Muscle of leg (tissue), 16 donors: ENCODE measurements around the gene PDF. TPM values are rescaled to one million over a fixed set of nuclear protein-coding genes. Genes with fewer than 3 reads are reported as not detected.

Experiments used
- DNase-seq: peaks from one replicate; pipeline ENCODE4 v3.0.0; 2013
- H3K27ac ChIP-seq: one replicate; pipeline ENCODE4 v1.5.1; 2013; ENCODE audit warnings: mild to moderate bottlenecking, low read length, control low read depth
- H3K27me3 ChIP-seq: one replicate; pipeline ENCODE4 v1.6.1; 2013; ENCODE audit warnings: low read length; ENCODE audit not compliant: control insufficient read depth, insufficient read depth
- H3K36me3 ChIP-seq: one replicate; pipeline ENCODE4 v1.6.1; 2013; ENCODE audit warnings: low read length; ENCODE audit not compliant: control insufficient read depth, insufficient read depth
- H3K4me1 ChIP-seq: one replicate; pipeline ENCODE4 v1.6.1; 2013; ENCODE audit warnings: low read length; ENCODE audit not compliant: control insufficient read depth, insufficient read depth
- H3K4me3 ChIP-seq: one replicate; pipeline ENCODE4 v1.5.1; 2013; ENCODE audit warnings: low read length, control low read depth
- H3K9me3 ChIP-seq: replicated peaks from 2 replicates; pipeline ENCODE4 v1.6.1; 2013; ENCODE audit warnings: low read depth, low read length; ENCODE audit not compliant: control insufficient read depth
- WGBS: methylation state at CpG from one replicate; pipeline ENCODE4 v1.1.5; 2013; ENCODE audit warnings: missing lambda C conversion rate; ENCODE audit not compliant: insufficient coverage; 5-methylcytosine and 5-hydroxymethylcytosine counted together
- long read RNA-seq, 11 donors: transcript quantifications; one replicate each; lab custom pipeline, GENCODE V29; 2026
- polyA plus RNA-seq, 8 donors: library from polyadenylated mRNA; unstranded; fragments of 120-200 nt; gene quantifications; one replicate each; pipeline versions ENCODE4 v1.2.1 to v1.2.3, GENCODE V29; 2013; ENCODE audit warnings: inconsistent platforms in 1 of 8, low replicate concordance in 1 of 8; ENCODE audit not compliant: insufficient read length in 8 of 8, insufficient read depth in 1 of 8
- total RNA-seq: library from RNA; stranded (reverse); fragments of 120-200 nt; gene quantifications from one replicate; pipeline ENCODE4 v1.2.4, GENCODE V29; 2013

Gene PDF, protein sequence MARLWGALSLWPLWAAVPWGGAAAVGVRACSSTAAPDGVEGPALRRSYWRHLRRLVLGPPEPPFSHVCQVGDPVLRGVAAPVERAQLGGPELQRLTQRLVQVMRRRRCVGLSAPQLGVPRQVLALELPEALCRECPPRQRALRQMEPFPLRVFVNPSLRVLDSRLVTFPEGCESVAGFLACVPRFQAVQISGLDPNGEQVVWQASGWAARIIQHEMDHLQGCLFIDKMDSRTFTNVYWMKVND
- total RNA-seq (6.5 TPM), polyA plus RNA-seq (1 to 10 TPM; 5.9 to 8.1 (median 6.4) TPM)
- long read RNA-seq, donor 1, partial matches to known transcripts = 0 of 1 reads
- long read RNA-seq, donor 1, other reads (novel, unspliced or antisense) = 0 of 1 reads
- long read RNA-seq, donor 2 = 0 reads
- long read RNA-seq, donor 3 = 0 reads
- long read RNA-seq, donor 4, partial matches to known transcripts = 0 of 1 reads
- long read RNA-seq, donor 4, other reads (novel, unspliced or antisense) = 0 of 1 reads
- long read RNA-seq, donor 5, transcript PDF-201 (2 exons, 1,158 nt) = major isoform, 7 of 7 reads
- long read RNA-seq, donor 5, partial matches to known transcripts = 0 of 7 reads
- long read RNA-seq, donor 5, other reads (novel, unspliced or antisense) = 0 of 7 reads
- long read RNA-seq, donor 6, transcript PDF-201 (2 exons, 1,158 nt) = major isoform, 11 of 11 reads
- long read RNA-seq, donor 6, partial matches to known transcripts = 0 of 11 reads
- long read RNA-seq, donor 6, other reads (novel, unspliced or antisense) = 0 of 11 reads
- long read RNA-seq, donor 7, transcript PDF-201 (2 exons, 1,158 nt) = major isoform, 6 of 6 reads
- long read RNA-seq, donor 7, partial matches to known transcripts = 0 of 6 reads
- long read RNA-seq, donor 7, other reads (novel, unspliced or antisense) = 0 of 6 reads
- long read RNA-seq, donor 8, partial matches to known transcripts = 0 of 4 reads
- long read RNA-seq, donor 8, other reads (novel, unspliced or antisense) = 0 of 4 reads
- long read RNA-seq, donor 9 = 0 reads
- long read RNA-seq, donor 10, transcript PDF-201 (2 exons, 1,158 nt) = major isoform, 8 of 8 reads
- long read RNA-seq, donor 10, partial matches to known transcripts = 0 of 8 reads
- long read RNA-seq, donor 10, other reads (novel, unspliced or antisense) = 0 of 8 reads
- long read RNA-seq, donor 11, partial matches to known transcripts = 0 of 4 reads
- long read RNA-seq, donor 11, other reads (novel, unspliced or antisense) = 0 of 4 reads

- under 1% methylated on average over 88 of the region's 93 CpGs for whole genome bisulfite sequencing
- H3K4me1 ChIP-seq = peaks cover 25% of the 10 kb centered on the region
- peak within 1 kb of the TSS; percentile 90 for H3K27ac ChIP-seq
- H3K36me3 ChIP-seq = peaks cover 57% of the 10 kb centered on the region
- DNase-seq = peak; percentile 98
- no peaks in the 10 kb centered on the region for H3K9me3 ChIP-seq
- no peaks in the 10 kb centered on the region for H3K27me3 ChIP-seq
- peak within 1 kb of the TSS; percentile 69 for H3K4me3 ChIP-seq
Observed at GRCh38 chr16:69330286-69331109, at the start of gene PDF. TSS of gene PDF (minus strand) at chr16:69330588. CDS start at chr16:69330570, 18 bp downstream.

GRCh38 chr16:69378760-69379159, 48.4 kb upstream of the PDF start:
- no peaks in the 10 kb centered on the region for H3K27me3 ChIP-seq
- no peak for DNase-seq
- H3K4me3 ChIP-seq = no peak overlapping the region
- no CpG with 5 or more reads among the region's 1 CpG for WGBS
- peaks cover 46% of the 10 kb centered on the region for H3K36me3 ChIP-seq
- H3K27ac ChIP-seq = no peak overlapping the region
- no peaks in the 10 kb centered on the region for H3K9me3 ChIP-seq
- no peaks in the 10 kb centered on the region for H3K4me1 ChIP-seq

DNA sequence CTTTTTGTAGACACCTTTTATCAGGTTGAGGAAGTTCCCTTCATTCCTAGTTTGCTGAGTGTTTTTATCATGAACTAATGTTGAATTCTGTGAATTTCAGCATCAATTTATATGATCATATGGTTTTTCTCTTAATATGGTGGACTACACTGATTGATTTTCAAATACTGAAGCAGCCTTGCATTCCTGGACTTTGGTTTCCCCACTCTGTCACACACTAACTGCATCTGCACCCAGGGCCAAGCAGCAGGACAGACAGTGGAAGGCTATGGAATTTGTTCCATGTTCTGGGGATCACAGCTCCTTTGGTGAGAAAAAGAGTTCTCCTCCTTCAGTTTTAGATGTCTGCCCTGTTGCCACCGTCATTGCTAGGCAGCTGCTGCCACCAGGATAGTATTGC, 47.6 kb upstream of the PDF start:
- peaks cover 44% of the 10 kb centered on the region for H3K36me3 ChIP-seq

DNA sequence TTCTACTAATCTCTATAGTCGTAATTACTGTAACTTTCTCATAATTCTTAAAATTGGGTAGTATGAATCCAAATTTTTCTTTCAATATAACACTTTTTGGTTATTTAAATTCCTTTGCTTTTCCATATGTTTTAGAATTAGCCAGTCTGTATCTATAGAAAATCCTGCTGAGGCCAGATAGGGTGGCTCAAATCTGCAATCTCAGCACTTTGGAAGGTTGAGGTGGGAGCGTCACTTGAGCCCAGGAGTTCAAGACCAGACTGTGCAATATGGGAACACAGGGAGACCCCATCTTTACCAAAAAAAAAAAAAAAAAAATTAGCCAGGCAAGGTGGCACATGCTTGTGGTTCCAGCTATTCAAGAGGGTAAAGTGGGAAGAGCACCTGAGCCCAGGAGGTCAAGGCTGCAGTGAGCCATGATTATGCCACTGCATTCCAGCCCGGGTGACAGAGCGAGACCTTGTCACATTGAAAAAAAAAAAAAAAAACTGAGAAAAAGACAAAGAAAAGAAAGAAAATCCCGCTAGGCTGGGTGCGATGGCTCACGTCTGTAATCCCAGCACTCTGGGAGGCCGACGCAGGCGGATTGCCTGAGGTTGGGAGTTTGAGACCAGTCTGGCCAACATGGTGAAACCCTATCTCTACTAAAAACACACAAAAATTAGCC, 46.1 kb upstream of the PDF start:
- H3K27me3 ChIP-seq = no peaks in the 10 kb centered on the region
- 96% methylated on average over 7 of the region's 10 CpGs for WGBS
- H3K27ac ChIP-seq = no peak overlapping the region
- H3K4me1 ChIP-seq = no peaks in the 10 kb centered on the region
- H3K36me3 ChIP-seq = peaks cover 36% of the 10 kb centered on the region
- no peaks in the 10 kb centered on the region for H3K9me3 ChIP-seq
- no peak overlapping the region for H3K4me3 ChIP-seq
- no peak for DNase-seq

More for the DNA sequence above, 47.6 kb upstream of the PDF start:
- Histone ChIP-seq H3K27me3 (no peaks in the 10 kb centered on the region), H3K4me1 (no peaks in the 10 kb centered on the region), H3K27ac (no peak overlapping the region), H3K9me3 (no peaks in the 10 kb centered on the region), H3K4me3 (no peak overlapping the region)
- DNase-seq = no peak
- WGBS = 86% methylated on average over 1 of the region's 1 CpG

DNA sequence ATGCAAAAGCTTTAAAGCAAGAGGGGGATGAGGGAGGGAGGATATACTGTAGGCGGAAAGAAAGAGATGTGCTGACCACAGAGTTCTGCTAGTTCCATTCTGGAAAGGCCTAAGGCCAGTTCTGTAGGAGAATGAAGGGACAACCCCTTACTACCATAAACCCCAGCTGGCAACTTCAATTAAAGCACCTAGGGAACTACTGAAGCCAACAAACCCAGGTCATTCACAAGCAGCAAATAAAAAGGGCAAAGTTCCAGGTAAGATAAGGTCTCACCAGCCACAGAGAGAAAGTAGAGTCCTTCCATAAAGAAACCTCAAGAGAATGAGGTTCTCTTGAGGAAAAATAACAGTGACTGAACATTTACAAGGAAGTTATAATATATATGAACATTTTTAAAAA, 42.6 kb upstream of the PDF start:
- H3K4me1 ChIP-seq = no peaks in the 10 kb centered on the region
- peaks cover 42% of the 10 kb centered on the region for H3K36me3 ChIP-seq
- H3K9me3 ChIP-seq = no peaks in the 10 kb centered on the region
- no CpG with 5 or more reads among the region's 1 CpG for WGBS
- DNase-seq = no peak
- H3K4me3 ChIP-seq = no peak overlapping the region
- no peak overlapping the region for H3K27ac ChIP-seq
- H3K27me3 ChIP-seq = no peaks in the 10 kb centered on the region

GRCh38 chr16:69371564-69371963, 41.2 kb upstream of the PDF start:
- H3K27me3 ChIP-seq = no peaks in the 10 kb centered on the region
- WGBS = no CpG with 5 or more reads among the region's 2 CpGs

GRCh38 chr16:69368866-69369265, 38.5 kb upstream of the PDF start:
- no peak overlapping the region for H3K27ac ChIP-seq
- H3K27me3 ChIP-seq = no peaks in the 10 kb centered on the region
- no peaks in the 10 kb centered on the region for H3K4me1 ChIP-seq
- DNase-seq = no peak
- no peak overlapping the region for H3K4me3 ChIP-seq
- H3K9me3 ChIP-seq = no peaks in the 10 kb centered on the region
- H3K36me3 ChIP-seq = peaks cover 70% of the 10 kb centered on the region
- whole genome bisulfite sequencing = 89% methylated on average over 1 of the region's 4 CpGs

More at GRCh38 chr16:69371564-69371963, 41.2 kb upstream of the PDF start:
- DNase-seq = no peak
- no peak overlapping the region for H3K4me3 ChIP-seq
- no peak overlapping the region for H3K27ac ChIP-seq
- H3K4me1 ChIP-seq = no peaks in the 10 kb centered on the region
- peaks cover 51% of the 10 kb centered on the region for H3K36me3 ChIP-seq
- H3K9me3 ChIP-seq = no peaks in the 10 kb centered on the region

- H3K9me3 ChIP-seq = no peaks in the 10 kb centered on the region
- H3K4me3 ChIP-seq = no peak overlapping the region
- DNase-seq = no peak
- H3K27me3 ChIP-seq = no peaks in the 10 kb centered on the region
- 83% methylated on average over 5 of the region's 7 CpGs for WGBS
- H3K36me3 ChIP-seq = peaks cover 72% of the 10 kb centered on the region
- no peaks in the 10 kb centered on the region for H3K4me1 ChIP-seq
- H3K27ac ChIP-seq = no peak overlapping the region
Observed at GRCh38 chr16:69367980-69368379, 37.6 kb upstream of the PDF start.

DNA sequence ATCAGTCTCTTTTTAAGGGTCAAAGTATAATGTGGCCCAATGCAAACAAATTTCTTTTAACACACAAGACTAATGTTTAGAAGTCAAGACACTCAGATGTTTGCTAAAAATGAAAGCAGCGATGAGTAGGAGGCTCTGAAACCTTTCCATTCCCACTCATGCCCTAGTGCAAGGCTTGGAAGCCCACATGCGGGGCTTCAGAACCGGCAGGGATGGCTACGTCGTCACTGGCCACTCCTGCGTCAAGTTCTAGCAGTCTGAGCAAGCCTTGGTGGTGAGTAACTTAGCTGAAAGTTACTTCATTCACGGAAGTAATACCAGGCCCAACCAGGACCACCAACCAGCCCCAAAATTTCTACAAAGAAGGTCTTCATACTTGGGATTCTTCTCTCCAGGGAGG, 36.0 kb upstream of the PDF start:
- no peaks in the 10 kb centered on the region for H3K4me1 ChIP-seq
- no peak overlapping the region for H3K4me3 ChIP-seq
- no peak for DNase-seq
- no peaks in the 10 kb centered on the region for H3K9me3 ChIP-seq
- no peak overlapping the region for H3K27ac ChIP-seq
- WGBS = 90% methylated on average over 4 of the region's 7 CpGs
- H3K36me3 ChIP-seq = peaks cover 72% of the 10 kb centered on the region
- no peaks in the 10 kb centered on the region for H3K27me3 ChIP-seq
